SU-DHL-6 (cell line): Measurements from ENCODE around the gene MRPL34.

Experiments
- CTCF ChIP-seq: fragments of 200-600 bp; sonication (generic); IDR thresholded peaks from one replicate; pipeline ENCODE4 v1.5.1; 2017; ENCODE audit warnings: antibody characterized with exemption, mild to moderate bottlenecking, low read length, moderate library complexity; ENCODE audit not compliant: insufficient read depth, poor library complexity, severe bottlenecking
- EZH2phosphoT487 ChIP-seq: fragments of 200-600 bp; sonication (generic), shearing (Covaris generic); conservative IDR thresholded peaks from 2 replicates; pipeline ENCODE4 v1.6.1; 2018; ENCODE audit warnings: mild to moderate bottlenecking, antibody characterized with exemption, low read length, moderate library complexity, mixed read lengths

GRCh38 chr19:17314007-17314593 is 8.4 kb downstream of the MRPL34 start:
- TF ChIP-seq CTCF: no peak
- TF ChIP-seq EZH2phosphoT487: no peak
